NCI-H1930 (cell line): ENCODE data around the gene UFD1.

Experiments
- DNase-seq, 2 experiments: peaks; one replicate each; lab custom pipeline; 2025; lab: John Stamatoyannopoulos, UW

The UFD1 gene

GRCh38 chr22:19470010-19470409 lies 9.0 kb downstream of the UFD1 start:
- no peak for DNase-seq

GRCh38 chr22:19469421-19469820 lies 9.6 kb downstream of the UFD1 start:
- no peak for DNase-seq

GRCh38 chr22:19467912-19468311 lies 11.1 kb downstream of the UFD1 start:
- DNase-seq: no peak

- DNase-seq: no peak
Observed at GRCh38 chr22:19466848-19467752, 11.9 kb downstream of the UFD1 start.

GRCh38 chr22:19466126-19466716 lies 12.8 kb downstream of the UFD1 start:
- DNase-seq: no peak

- DNase-seq: no peak
Observed at GRCh38 chr22:19464975-19465374, 14.0 kb downstream of the UFD1 start.

GRCh38 chr22:19464546-19464945 lies 14.4 kb downstream of the UFD1 start:
- DNase-seq: no peak

GRCh38 chr22:19463491-19464469 lies 15.2 kb downstream of the UFD1 start:
- DNase-seq: no peak

GRCh38 chr22:19463008-19463407 lies 16.0 kb downstream of the UFD1 start:
- DNase-seq: no peak

- DNase-seq: no peak
Observed at GRCh38 chr22:19461506-19461905, 17.5 kb downstream of the UFD1 start.

- DNase-seq: no peak
Observed at GRCh38 chr22:19460036-19460435, 19.0 kb downstream of the UFD1 start.

- DNase-seq: no peak
Observed at GRCh38 chr22:19457828-19458428, 21.1 kb downstream of the UFD1 start.

- DNase-seq: no peak
Observed at GRCh38 chr22:19456541-19456940, 22.5 kb downstream of the UFD1 start.

GRCh38 chr22:19455585-19456370 lies 23.2 kb downstream of the UFD1 start:
- no peak for DNase-seq

- DNase-seq: no peak
Observed at GRCh38 chr22:19455033-19455432, 24.0 kb downstream of the UFD1 start.

GRCh38 chr22:19454156-19454555 lies 24.8 kb downstream of the UFD1 start:
- DNase-seq: no peak

- no peak for DNase-seq
Observed at GRCh38 chr22:19453718-19454117, 25.3 kb downstream of the UFD1 start.

GRCh38 chr22:19451570-19451969 lies 27.4 kb downstream of the UFD1 start:
- no peak for DNase-seq

- DNase-seq: no peak
Observed at GRCh38 chr22:19450363-19451175, 28.4 kb downstream of the UFD1 start.

GRCh38 chr22:19449422-19449767 lies 29.6 kb downstream of the UFD1 start:
- no peak for DNase-seq
